Uterus (tissue), 4 donors: Measurements from ENCODE around the gene TBC1D22B. TPM values are rescaled to one million over a fixed set of nuclear protein-coding genes. Genes with fewer than 3 reads are reported as not detected.

Experiments used
- DNase-seq, 2 donors: peaks; one replicate each; pipeline ENCODE4 v3.0.0-alpha.2; 2019 to 2020
- H3K27ac ChIP-seq, 2 donors: fragments of 200-600 bp; sonication (generic); 1 replicate in 1 of 2; 2 replicates in 1 of 2; pipeline ENCODE4 v1.5.1; 2016 to 2018
- H3K27me3 ChIP-seq, 2 donors: fragments of 200-600 bp; sonication (generic); one replicate each; pipeline ENCODE4 v1.5.1; 2018 to 2019; ENCODE audit warnings: control low read depth in 1 of 2
- H3K36me3 ChIP-seq, 2 donors: fragments of 200-600 bp; sonication (generic); one replicate each; pipeline ENCODE4 v1.5.1; 2019; ENCODE audit warnings: control low read depth in 1 of 2
- H3K4me1 ChIP-seq, 2 donors: fragments of 200-600 bp; sonication (generic); one replicate each; pipeline ENCODE4 v1.5.1; 2018 to 2019; ENCODE audit warnings: control low read depth in 1 of 2
- H3K4me3 ChIP-seq, 2 donors: fragments of 200-600 bp; sonication (generic); 1 replicate in 1 of 2; 2 replicates in 1 of 2; pipeline ENCODE4 v1.5.1; 2018 to 2019; ENCODE audit warnings: mild to moderate bottlenecking in 1 of 2
- H3K9me3 ChIP-seq, 2 donors: fragments of 200-600 bp; sonication (generic); one replicate each; pipeline ENCODE4 v1.5.1; 2019; ENCODE audit warnings: control low read depth in 1 of 2
- CTCF ChIP-seq, 4 experiments: fragments of 200-600 bp in 2 of 4; fragments of 450-650 bp in 2 of 4; sonication (generic) in 2 of 4; IDR thresholded peaks; one replicate each; pipeline ENCODE4 v1.5.1; 2016 to 2019; ENCODE audit warnings: antibody characterized with exemption in 4 of 4, mild to moderate bottlenecking in 2 of 4, moderate library complexity in 1 of 4
- POLR2A ChIP-seq, 2 donors: fragments of 450-650 bp; IDR thresholded peaks; one replicate each; pipeline ENCODE4 v1.6.1; 2016; ENCODE audit warnings: antibody characterized with exemption in 2 of 2, mild to moderate bottlenecking in 1 of 2, moderate library complexity in 1 of 2
- intact Hi-C: fragments of 100-400 bp; cut with DNase I; formaldehyde crosslinking; loops from one replicate; pipeline ENCODE4 v1.15.1; 2023; ENCODE audit warnings: low total_unique reads
- total RNA-seq, 4 donors: library from RNA; depleted of rRNA in 3 of 4; stranded (reverse); fragments of >200 nt in 3 of 4; gene quantifications; one replicate each; pipeline versions ENCODE4 v1.1.0 to v1.2.4, GENCODE V29; 2014 to 2023
- donor health status: DM: yes; HTN: yes; CAD: no.

The TBC1D22B gene
- total RNA-seq, 4 donors from 2014 or later, result 4.1 to 15.4 (median 7.5) TPM

- no peak for TF ChIP-seq POLR2A (IDR thresholded peaks at IDR 0.05)
- TF ChIP-seq CTCF (IDR thresholded peaks at IDR 0.05), result peak; percentile 92 to 99 (median 96)
- no peaks in the 10 kb centered on the region for H3K4me1 ChIP-seq
- no peak overlapping the region for H3K27ac ChIP-seq
- DNase-seq, result peak; percentile 72 to 90
- no peaks in the 10 kb centered on the region for H3K9me3 ChIP-seq
- H3K27me3 ChIP-seq, result no peaks in the 10 kb centered on the region
- intact Hi-C loops, result no loop called here
- no peaks in the 10 kb centered on the region for H3K36me3 ChIP-seq
- no peak overlapping the region for H3K4me3 ChIP-seq
Observed at GRCh38 chr6:37210313-37210968, 47.1 kb upstream of the TBC1D22B start.

GRCh38 chr6:37212268-37212667 lies 45.3 kb upstream of the TBC1D22B start:
- Histone ChIP-seq H3K27ac (no peak overlapping the region), H3K4me3 (no peak overlapping the region), H3K36me3 (no peaks in the 10 kb centered on the region), H3K9me3 (no peaks in the 10 kb centered on the region), H3K4me1 (no peaks in the 10 kb centered on the region), H3K27me3 (no peaks in the 10 kb centered on the region)
- no peak for TF ChIP-seq POLR2A (IDR thresholded peaks at IDR 0.05)
- no peak for DNase-seq
- intact Hi-C loops, result no loop called here

GRCh38 chr6:37218061-37218460 lies 39.5 kb upstream of the TBC1D22B start:
- intact Hi-C loops, result no loop called here
- Histone ChIP-seq H3K9me3 (no peaks in the 10 kb centered on the region), H3K4me1 (no peaks in the 10 kb centered on the region), H3K27ac (no peak overlapping the region), H3K27me3 (no peaks in the 10 kb centered on the region), H3K4me3 (no peak overlapping the region), H3K36me3 (no peaks in the 10 kb centered on the region)
- no peak for TF ChIP-seq POLR2A (IDR thresholded peaks at IDR 0.05)
- TF ChIP-seq CTCF (IDR thresholded peaks at IDR 0.05), result no peak
- DNase-seq, result no peak

DNA sequence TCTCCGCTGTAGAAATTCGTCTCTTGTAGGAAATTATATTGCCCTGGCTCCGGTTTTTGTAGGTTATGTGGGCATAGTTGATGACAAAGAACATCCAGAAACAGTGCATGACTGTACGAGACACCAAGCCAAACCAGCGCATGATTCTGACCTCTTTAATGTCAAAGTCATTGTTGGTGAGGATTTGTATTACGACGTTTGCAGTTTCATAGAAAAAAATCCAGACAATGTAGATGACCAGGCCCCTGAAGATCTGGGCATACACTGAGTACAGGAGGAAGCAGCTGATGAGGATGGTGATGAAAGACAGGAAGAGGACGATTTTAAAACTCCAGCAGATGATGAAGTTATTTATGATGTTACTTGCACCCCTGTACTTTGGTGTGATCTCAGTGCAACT lies 39.1 kb upstream of the TBC1D22B start:
- H3K4me3 ChIP-seq, result no peak overlapping the region
- no peak for DNase-seq
- no peaks in the 10 kb centered on the region for H3K36me3 ChIP-seq
- intact Hi-C loops, result no loop called here
- no peaks in the 10 kb centered on the region for H3K4me1 ChIP-seq
- no peak for TF ChIP-seq POLR2A (IDR thresholded peaks at IDR 0.05)
- no peak for TF ChIP-seq CTCF (IDR thresholded peaks at IDR 0.05)
- H3K27me3 ChIP-seq, result no peaks in the 10 kb centered on the region
- H3K9me3 ChIP-seq, result no peaks in the 10 kb centered on the region
- H3K27ac ChIP-seq, result no peak overlapping the region

DNA sequence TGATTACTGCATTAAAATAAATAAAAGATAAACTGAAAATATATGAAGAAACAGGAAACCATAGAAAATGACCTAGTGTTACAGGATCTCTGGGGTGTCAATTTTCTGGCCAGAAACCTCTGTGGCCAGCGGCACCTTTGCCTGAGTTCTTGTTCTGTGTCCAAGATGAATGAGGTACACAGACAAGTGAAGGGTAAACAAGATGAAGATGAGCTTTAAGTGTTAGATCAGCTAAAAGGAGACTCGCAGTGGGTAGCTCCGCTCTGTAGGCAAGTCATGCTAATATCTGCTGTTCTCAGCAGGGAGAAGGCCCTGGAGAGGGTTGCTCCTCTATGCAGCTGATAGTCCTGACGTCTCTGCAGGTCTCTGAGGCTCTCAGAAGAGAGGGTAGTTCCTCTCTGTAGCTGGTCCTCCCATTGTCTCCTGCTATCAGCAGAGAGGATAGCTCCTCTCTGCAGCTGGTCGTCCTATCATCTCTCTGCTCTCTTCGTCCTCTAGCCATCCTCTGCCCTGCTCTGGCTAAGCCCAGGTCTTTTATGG lies 35.9 kb upstream of the TBC1D22B start:
- H3K9me3 ChIP-seq, result no peaks in the 10 kb centered on the region
- intact Hi-C loops, result no loop called here
- DNase-seq, result no peak
- H3K27me3 ChIP-seq, result no peaks in the 10 kb centered on the region
- peak overlapping the region in 1 of 2 donors; percentile 67 for H3K4me3 ChIP-seq
- H3K36me3 ChIP-seq, result no peaks in the 10 kb centered on the region
- TF ChIP-seq POLR2A (IDR thresholded peaks at IDR 0.05), result no peak
- TF ChIP-seq CTCF (IDR thresholded peaks at IDR 0.05), result no peak
- H3K4me1 ChIP-seq, result no peaks in the 10 kb centered on the region
- peak overlapping the region in 1 of 2 donors; percentile 56 for H3K27ac ChIP-seq
